Endothelial cell of umbilical vein (primary cell): ENCODE data around the gene PABPC1L2A. TPM values are rescaled to one million over a fixed set of nuclear protein-coding genes. Genes with fewer than 3 reads are reported as not detected.

Experiments used
- BruUV-seq: library from RNA; stranded (reverse); fragments of 400-500 nt; replicated peaks from 2 replicates; lab custom pipeline; 2021; lab: Mats Ljungman, UMichigan
- CTCF ChIA-PET: fragments of 300-600, 350-600 bp; sonication (Branson Sonifier 250); formaldehyde crosslinking; loops from one replicate; lab custom pipeline; 2021; ENCODE audit warnings: antibody characterized with exemption, inconsistent platforms; lab: Charles Lee
- POLR2A ChIA-PET: fragments of 300-600, 350-600 bp; sonication (Branson Sonifier 250); formaldehyde crosslinking; loops from one replicate; lab custom pipeline; 2021; ENCODE audit warnings: antibody characterized with exemption, inconsistent platforms; lab: Charles Lee
- DNase-seq: peaks from one replicate; pipeline ENCODE4 v3.0.0-alpha.2; 2011; ENCODE audit warnings: low read depth, low spot score
- FAIRE-seq: peaks from 2 replicates; lab custom pipeline; 2011; peaks lifted over from hg19 to GRCh38; lab: Jason Lieb, UNC
- H2AFZ ChIP-seq: 2 replicates; pipeline ENCODE4 v1.6.0; 2012; ENCODE audit warnings: low read depth, low read length, control low read depth, inconsistent platforms
- H3K27ac ChIP-seq: 2 replicates; pipeline ENCODE4 v1.5.1; 2011; ENCODE audit warnings: low read depth, mild to moderate bottlenecking, control low read depth, low read length, moderate library complexity; ENCODE audit not compliant: insufficient read depth
- H3K27me3 ChIP-seq, 2 experiments: 2 replicates each; pipeline versions ENCODE4 v1.6.0 to v1.6.1; 2011; ENCODE audit warnings: low read length in 2 of 2, mixed read lengths in 1 of 2; ENCODE audit not compliant: control insufficient read depth in 2 of 2, insufficient read depth in 2 of 2
- H3K36me3 ChIP-seq, 2 experiments: 2 replicates in 1 of 2; 3 replicates in 1 of 2; pipeline ENCODE4 v1.5.1; 2011; ENCODE audit warnings: low read length in 2 of 2, mild to moderate bottlenecking in 1 of 2, moderate library complexity in 1 of 2; ENCODE audit not compliant: control insufficient read depth in 2 of 2, insufficient read depth in 2 of 2; ENCODE audit errors: extremely low read depth in 1 of 2
- H3K4me1 ChIP-seq: 3 replicates; pipeline ENCODE4 v1.5.1; 2011; ENCODE audit warnings: mild to moderate bottlenecking, low read length; ENCODE audit not compliant: control insufficient read depth, insufficient read depth; ENCODE audit errors: extremely low read depth
- H3K4me2 ChIP-seq: 2 replicates; pipeline ENCODE4 v1.6.1; 2011; ENCODE audit warnings: low read length, control low read depth, mixed read lengths; ENCODE audit not compliant: insufficient read depth
- H3K4me3 ChIP-seq, 3 experiments: fragments of 200-600 bp in 1 of 3; sonication (generic), shearing (Covaris generic) in 1 of 3; replicated peaks in 1 of 3; 2 replicates each; pipeline ENCODE4 v1.5.1; 2011 to 2016; ENCODE audit warnings: control low read depth in 3 of 3, low read length in 3 of 3, mild to moderate bottlenecking in 2 of 3, inconsistent platforms in 1 of 3, low read depth in 1 of 3, moderate library complexity in 1 of 3; ENCODE audit not compliant: insufficient read depth in 1 of 3
- H3K79me2 ChIP-seq: 2 replicates; pipeline ENCODE4 v1.6.0; 2012; ENCODE audit warnings: low read length, inconsistent platforms; ENCODE audit not compliant: control insufficient read depth, insufficient read depth
- H3K9ac ChIP-seq: replicated peaks from 2 replicates; pipeline ENCODE3; 2011; ENCODE audit warnings: low read length, control low read depth; ENCODE audit not compliant: insufficient read depth; ENCODE audit errors: extremely low read depth
- H3K9me1 ChIP-seq: replicated peaks from 3 replicates; pipeline ENCODE4 v1.6.0; 2011; ENCODE audit warnings: mild to moderate bottlenecking, low read length; ENCODE audit not compliant: control insufficient read depth, insufficient read depth; ENCODE audit errors: extremely low read depth
- H3K9me3 ChIP-seq: replicated peaks from 2 replicates; pipeline ENCODE4 v1.5.1; 2012; ENCODE audit warnings: low read length, inconsistent platforms; ENCODE audit not compliant: control insufficient read depth, insufficient read depth
- H4K20me1 ChIP-seq: replicated peaks from 2 replicates; pipeline ENCODE3; 2011; ENCODE audit warnings: mild to moderate bottlenecking, low read length; ENCODE audit not compliant: control insufficient read depth, insufficient read depth; ENCODE audit errors: extremely low read depth
- CTCF ChIP-seq, 2 donors: IDR thresholded peaks; 1 replicate in 1 of 2; 2 replicates in 1 of 2; pipeline ENCODE4 v1.5.1; 2011; ENCODE audit warnings: low read length in 2 of 2, mild to moderate bottlenecking in 2 of 2, moderate library complexity in 2 of 2, control low read depth in 1 of 2, inconsistent platforms in 1 of 2, low read depth in 1 of 2; ENCODE audit not compliant: insufficient read depth in 1 of 2; ENCODE audit errors: extremely low read depth in 1 of 2
- EZH2 ChIP-seq: IDR thresholded peaks from 2 replicates; pipeline ENCODE4 v1.6.1; 2012; ENCODE audit warnings: borderline replicate concordance, low read depth, mild to moderate bottlenecking, moderate library complexity, low read length, inconsistent platforms; ENCODE audit not compliant: severe bottlenecking
- FOS ChIP-seq: IDR thresholded peaks from 2 replicates; pipeline ENCODE4 v1.6.1; 2011; ENCODE audit warnings: mild to moderate bottlenecking, low read length, moderate library complexity, borderline replicate concordance; ENCODE audit not compliant: insufficient read depth
- GATA2 ChIP-seq: IDR thresholded peaks from 2 replicates; pipeline ENCODE4 v1.7.0; 2011; ENCODE audit warnings: low read depth, mild to moderate bottlenecking, moderate library complexity, mixed read lengths, low read length; ENCODE audit not compliant: insufficient read length, insufficient read depth
- JUN ChIP-seq: IDR thresholded peaks from 2 replicates; pipeline ENCODE4 v1.6.1; 2011; ENCODE audit warnings: borderline replicate concordance, low read depth; ENCODE audit not compliant: insufficient read length, insufficient read depth
- MAX ChIP-seq: IDR thresholded peaks from 2 replicates; pipeline ENCODE4 v1.6.1; 2011; ENCODE audit not compliant: insufficient read depth, insufficient read length
- MYC ChIP-seq: IDR thresholded peaks from one replicate; pipeline ENCODE4 v1.6.1; 2011; ENCODE audit warnings: mild to moderate bottlenecking, low read depth, low read length
- POLR2A ChIP-seq: IDR thresholded peaks from 2 replicates; pipeline ENCODE4 v1.6.1; 2012; ENCODE audit warnings: low read depth, mild to moderate bottlenecking, control low read depth, low read length
- POLR2AphosphoS5 ChIP-seq: IDR thresholded peaks from 2 replicates; pipeline ENCODE4 v1.6.1; 2012; ENCODE audit warnings: low read depth, mild to moderate bottlenecking, control low read depth, low read length, moderate library complexity; ENCODE audit not compliant: insufficient read depth
- dilution Hi-C: fragments of 300-500 bp; cut with MboI; formaldehyde crosslinking; loops from one replicate; pipeline ENCODE4 v1.15.0; 2019; ENCODE audit warnings: low sequenced_read_pairs; ENCODE audit not compliant: extremely low pct_ligation_motif_present
- intact Hi-C: fragments of 100-400 bp; cut with micrococcal nuclease; formaldehyde crosslinking; loops from one replicate; pipeline ENCODE4 v1.10.0; 2022
- polyA plus RNA-seq, 4 experiments: library from polyadenylated mRNA; depleted of rRNA in 3 of 4; stranded (reverse) in 3 of 4; unstranded in 1 of 4; fragments of >200 nt; gene quantifications; 2 replicates each; pipeline versions ENCODE4 v1.2.1 to v1.2.3, GENCODE V29; 2011 to 2012; ENCODE audit warnings: missing spikeins in 1 of 4
- total RNA-seq: library from RNA; stranded (reverse); gene quantifications from 2 replicates; pipeline ENCODE4 v1.2.3, GENCODE V29; 2021

PABPC1L2A gene
- total and polyA plus RNA-seq, 2 donors (not counting 3 experiments of a cell fraction or from before 2014, with no cell fraction given): not detected

- Histone ChIP-seq H3K4me3 (no peak overlapping the region), H3K4me2 (no peak overlapping the region), H3K36me3 (no peaks in the 10 kb centered on the region), H2AFZ (no peak overlapping the region), H4K20me1 (no peaks in the 10 kb centered on the region), H3K9me3 (no peaks in the 10 kb centered on the region), H3K27ac (no peak overlapping the region), H3K27me3 (no peaks in the 10 kb centered on the region), H3K4me1 (no peaks in the 10 kb centered on the region), H3K79me2 (no peaks in the 10 kb centered on the region), H3K9me1 (no peaks in the 10 kb centered on the region), H3K9ac (no peak overlapping the region)
- ChIA-PET CTCF (no interaction called here), POLR2A (no interaction called here)
- TF ChIP-seq POLR2A (no peak), CTCF (IDR thresholded peaks at IDR 0.05; ENCODE audit: extremely low read depth in 1 of 2, insufficient read depth in 1 of 2, low read depth in 1 of 2, low read length in 2 of 2) (no peak), GATA2 (no peak), MYC (no peak), POLR2AphosphoS5 (no peak), MAX (no peak), FOS (no peak), JUN (no peak), EZH2 (no peak)
- DNase-seq (no peak), FAIRE-seq (no peak)
- intact Hi-C loops (no loop called here), dilution Hi-C loops (no loop called here)
- no TSS peak for BruUV-seq
These were observed 50.4 kb downstream of the PABPC1L2A start for GRCh38 chrX:73028876-73029275.

Other genes starting within 250 kb of the PABPC1L2A start
- gene FAM236C, start 166.9 kb downstream of the PABPC1L2A start, total RNA-seq: not detected in 2 replicates
- gene FAM236C, start 166.9 kb downstream of the PABPC1L2A start, polyA plus RNA-seq: not detected in 2 replicates
- gene FAM236A, start 141.3 kb downstream of the PABPC1L2A start, total RNA-seq: not detected in 2 replicates
- gene FAM236A, start 141.3 kb downstream of the PABPC1L2A start, polyA plus RNA-seq: not detected in 2 replicates
- not detected in 2 replicates for gene DMRTC1, start 135.7 kb downstream of the PABPC1L2A start, total RNA-seq
- gene DMRTC1, start 135.7 kb downstream of the PABPC1L2A start, polyA plus RNA-seq: not detected in 2 replicates
- not detected in 2 replicates for gene PABPC1L2B, start 76.6 kb downstream of the PABPC1L2A start, total RNA-seq
- not detected in 2 replicates for gene PABPC1L2B, start 76.6 kb downstream of the PABPC1L2A start, polyA plus RNA-seq
- 1.0 and 1.1 TPM in 2 replicates for gene NAP1L2, start 135.3 kb upstream of the PABPC1L2A start, total RNA-seq
- 0.13 and 0.23 TPM in 2 replicates for gene NAP1L2, start 135.3 kb upstream of the PABPC1L2A start, polyA plus RNA-seq